ENCODE results near the gene SNRPA1.

GRCh38 chr15:101322854-101323477, 27.9 kb upstream of the SNRPA1 start:
- no peak for TF ChIP-seq CTCF (IDR thresholded peaks at IDR 0.05; ENCODE audit: insufficient read depth, low read length, poor library complexity, severe bottlenecking)
- no peak for TF ChIP-seq EZH2phosphoT487 (conservative IDR thresholded peaks at IDR 0.05; ENCODE audit: low read length)
